ENCODE measurements around the gene ZKSCAN3. TPM values are rescaled to one million over a fixed set of nuclear protein-coding genes. Genes with fewer than 3 reads are reported as not detected.
"Not testable (repeated sequence)": the region's sequence is repeated elsewhere in the genome, so short reads cannot be mapped to it uniquely, and the experiment has no call there.

ZKSCAN3 gene
- total RNA-seq, 2 experiments from 2014 or later, result 7.0 to 7.6 TPM

- Mint-ChIP-seq H3K9me3 (peaks cover 4% of the 10 kb centered on the region), H3K27me3 (peaks cover 8% of the 10 kb centered on the region), H3K4me1 (peaks cover 50% of the 10 kb centered on the region), H3K4me3 (peak within 1 kb of the TSS; percentile 90), H3K36me3 (peaks cover 41% of the 10 kb centered on the region), H3K27ac (peak within 1 kb of the TSS; percentile 91)
- peak; percentile 89 for ATAC-seq (ENCODE audit: low read depth)
- DNase-seq, result peak; percentile 90
- POLR2A ChIA-PET, result interaction anchor here (0.6 to 1.7 kb wide), 6 partner anchors 8 to 264 kb away, joined by 4 to 17 read pairs (median 4); partner anchors contain the start of genes ZKSCAN4 and ZSCAN23
These were observed 49.8 kb downstream of the ZKSCAN3 start, which contains the start of gene ZSCAN12 for GRCh38 chr6:28399350-28400121. Gene ZSCAN12 (minus strand): TSS chr6:28399747. CDS start chr6:28398405, 1,342 bp downstream.

- H3K4me3 Mint-ChIP-seq, result peak overlapping the region; percentile 90
- POLR2A ChIA-PET, result interaction anchor here (1.2 kb wide), 1 partner anchor 43 kb away, joined by 4 read pairs; no protein-coding TSS in a partner anchor
- H3K4me1 Mint-ChIP-seq, result peaks cover 47% of the 10 kb centered on the region
- H3K36me3 Mint-ChIP-seq, result peaks cover 38% of the 10 kb centered on the region
- DNase-seq, result no peak
- no peak for ATAC-seq (ENCODE audit: low read depth)
- peaks cover 4% of the 10 kb centered on the region for H3K9me3 Mint-ChIP-seq
- H3K27me3 Mint-ChIP-seq, result peaks cover 8% of the 10 kb centered on the region
- H3K27ac Mint-ChIP-seq, result peak overlapping the region; percentile 91
These were observed 50.3 kb downstream of the ZKSCAN3 start for GRCh38 chr6:28400122-28400451.

- ATAC-seq (ENCODE audit: low read depth), result no peak
- POLR2A ChIA-PET, result interaction anchor here (1.2 kb wide), 1 partner anchor 42 kb away, joined by 4 read pairs; no protein-coding TSS in a partner anchor
- Mint-ChIP-seq H3K4me3 (no peak overlapping the region), H3K36me3 (peaks cover 28% of the 10 kb centered on the region), H3K9me3 (peaks cover 4% of the 10 kb centered on the region), H3K27ac (no peak overlapping the region), H3K27me3 (peaks cover 8% of the 10 kb centered on the region), H3K4me1 (peaks cover 43% of the 10 kb centered on the region)
- DNase-seq, result no peak
These were observed 51.4 kb downstream of the ZKSCAN3 start for GRCh38 chr6:28401172-28401571.

GRCh38 chr6:28402197-28402596, 52.5 kb downstream of the ZKSCAN3 start:
- peaks cover 20% of the 10 kb centered on the region for H3K36me3 Mint-ChIP-seq
- H3K4me3 Mint-ChIP-seq, result peak overlapping the region; percentile 21
- H3K27me3 Mint-ChIP-seq, result peaks cover 8% of the 10 kb centered on the region
- H3K4me1 Mint-ChIP-seq, result peaks cover 42% of the 10 kb centered on the region
- no peak overlapping the region for H3K27ac Mint-ChIP-seq
- DNase-seq (no peak), ATAC-seq (ENCODE audit: low read depth) (no peak)
- POLR2A ChIA-PET, result interaction anchor here (0.6 to 1.0 kb wide), 3 partner anchors 41 to 509 kb away, joined by 3 to 4 read pairs (median 3); partner anchors contain the start of gene ZSCAN23
- H3K9me3 Mint-ChIP-seq, result peaks cover 4% of the 10 kb centered on the region

- H3K4me1 Mint-ChIP-seq, result peaks cover 43% of the 10 kb centered on the region
- DNase-seq; H3K9me3 Mint-ChIP-seq; ATAC-seq (ENCODE audit: low read depth); H3K4me3 Mint-ChIP-seq; POLR2A ChIA-PET; H3K27ac Mint-ChIP-seq; H3K27me3 Mint-ChIP-seq: not testable (repeated sequence)
- H3K36me3 Mint-ChIP-seq, result peaks cover 13% of the 10 kb centered on the region
These were observed 54.2 kb downstream of the ZKSCAN3 start for GRCh38 chr6:28403923-28404322.

- peaks cover 11% of the 10 kb centered on the region for H3K9me3 Mint-ChIP-seq
- POLR2A ChIA-PET, result interaction anchor here (1.0 kb wide), 1 partner anchor 8 kb away, joined by 6 read pairs; no protein-coding TSS in a partner anchor
- H3K4me1 Mint-ChIP-seq, result peaks cover 33% of the 10 kb centered on the region
- ATAC-seq (ENCODE audit: low read depth), result no peak
- H3K4me3 Mint-ChIP-seq, result no peak overlapping the region
- DNase-seq, result no peak
- H3K27ac Mint-ChIP-seq, result no peak overlapping the region
- peaks cover 4% of the 10 kb centered on the region for H3K27me3 Mint-ChIP-seq
- H3K36me3 Mint-ChIP-seq, result peaks cover 17% of the 10 kb centered on the region
These were observed 57.7 kb downstream of the ZKSCAN3 start for GRCh38 chr6:28407401-28407800.

GRCh38 chr6:28408076-28408802, 58.5 kb downstream of the ZKSCAN3 start:
- Mint-ChIP-seq H3K27me3 (peaks cover 4% of the 10 kb centered on the region), H3K9me3 (peaks cover 11% of the 10 kb centered on the region), H3K27ac (peak overlapping the region; percentile 55), H3K36me3 (peaks cover 17% of the 10 kb centered on the region), H3K4me1 (peaks cover 28% of the 10 kb centered on the region), H3K4me3 (no peak overlapping the region)
- DNase-seq (no peak), ATAC-seq (ENCODE audit: low read depth) (peak; percentile 74)
- POLR2A ChIA-PET, result interaction anchor here (1.0 kb wide), 1 partner anchor 599 kb away, joined by 3 read pairs; a partner anchor contains a TSS

- ATAC-seq (ENCODE audit: low read depth), result no peak
- peaks cover 27% of the 10 kb centered on the region for H3K4me1 Mint-ChIP-seq
- peaks cover 8% of the 10 kb centered on the region for H3K9me3 Mint-ChIP-seq
- POLR2A ChIA-PET, result no interaction called here
- H3K27me3 Mint-ChIP-seq, result peaks cover 12% of the 10 kb centered on the region
- DNase-seq, result no peak
- H3K36me3 Mint-ChIP-seq, result peaks cover 14% of the 10 kb centered on the region
- H3K4me3 Mint-ChIP-seq, result no peak overlapping the region
- no peak overlapping the region for H3K27ac Mint-ChIP-seq
These were observed 61.0 kb downstream of the ZKSCAN3 start for GRCh38 chr6:28410767-28411166.

GRCh38 chr6:28413681-28414080, 63.9 kb downstream of the ZKSCAN3 start:
- H3K27ac Mint-ChIP-seq, result no peak overlapping the region
- no peak for DNase-seq
- no peak overlapping the region for H3K4me3 Mint-ChIP-seq
- peaks cover 12% of the 10 kb centered on the region for H3K27me3 Mint-ChIP-seq
- peaks cover 2% of the 10 kb centered on the region for H3K4me1 Mint-ChIP-seq
- H3K9me3 Mint-ChIP-seq, result peaks cover 8% of the 10 kb centered on the region
- ATAC-seq (ENCODE audit: low read depth), result no peak
- POLR2A ChIA-PET, result no interaction called here
- peaks cover 7% of the 10 kb centered on the region for H3K36me3 Mint-ChIP-seq

Other genes starting within 250 kb of the ZKSCAN3 start
- gene ZSCAN16, start 225.3 kb upstream of the ZKSCAN3 start, total RNA-seq, result 1 to 10 TPM; 6.9 to 8.6 TPM
- 10 to 100 TPM; 29.8 to 30.7 TPM for gene ZKSCAN8, start 208.1 kb upstream of the ZKSCAN3 start, total RNA-seq
- 1 to 10 TPM; 9.0 to 9.7 TPM for gene ZSCAN9, start 124.7 kb upstream of the ZKSCAN3 start, total RNA-seq
- gene ZKSCAN4, start 97.7 kb upstream of the ZKSCAN3 start, total RNA-seq, result 10 to 100 TPM; 10.5 to 11.3 TPM
- gene NKAPL, start 90.7 kb upstream of the ZKSCAN3 start, total RNA-seq, result not detected
- gene ZSCAN26, start 82.8 kb upstream of the ZKSCAN3 start, total RNA-seq, result 10 to 100 TPM; 13.1 to 14.5 TPM
- gene PGBD1, start 68.4 kb upstream of the ZKSCAN3 start, total RNA-seq, result 1 to 10 TPM; 3.4 to 3.9 TPM
- gene ZSCAN31, start 13.8 kb upstream of the ZKSCAN3 start, total RNA-seq, result 1 to 10 TPM; 1.9 to 2.0 TPM
- 10 to 100 TPM; 13.9 to 15.0 TPM for gene ZSCAN12, start 49.8 kb downstream of the ZKSCAN3 start, total RNA-seq
- 1 to 10 TPM; 1.3 to 2.9 TPM for gene ZSCAN23, start 93.5 kb downstream of the ZKSCAN3 start, total RNA-seq
- not detected for gene GPX6, start 165.8 kb downstream of the ZKSCAN3 start, total RNA-seq
- gene GPX5, start 175.9 kb downstream of the ZKSCAN3 start, total RNA-seq, result not detected

All from activated naive CD8-positive, alpha-beta T cell treated with anti-CD3 and anti-CD28 coated beads, Interleukin-2, amount 10 ng/mL, durations not matched to agents 7 days and 5 days (primary cell).